NCI-H526 (cell line): ENCODE measurements around the gene NAV2.

ENCODE experiments used
- DNase-seq, 2 experiments: peaks; one replicate each; lab custom pipeline; 2025; lab: John Stamatoyannopoulos, UW

NAV2 gene, protein sequence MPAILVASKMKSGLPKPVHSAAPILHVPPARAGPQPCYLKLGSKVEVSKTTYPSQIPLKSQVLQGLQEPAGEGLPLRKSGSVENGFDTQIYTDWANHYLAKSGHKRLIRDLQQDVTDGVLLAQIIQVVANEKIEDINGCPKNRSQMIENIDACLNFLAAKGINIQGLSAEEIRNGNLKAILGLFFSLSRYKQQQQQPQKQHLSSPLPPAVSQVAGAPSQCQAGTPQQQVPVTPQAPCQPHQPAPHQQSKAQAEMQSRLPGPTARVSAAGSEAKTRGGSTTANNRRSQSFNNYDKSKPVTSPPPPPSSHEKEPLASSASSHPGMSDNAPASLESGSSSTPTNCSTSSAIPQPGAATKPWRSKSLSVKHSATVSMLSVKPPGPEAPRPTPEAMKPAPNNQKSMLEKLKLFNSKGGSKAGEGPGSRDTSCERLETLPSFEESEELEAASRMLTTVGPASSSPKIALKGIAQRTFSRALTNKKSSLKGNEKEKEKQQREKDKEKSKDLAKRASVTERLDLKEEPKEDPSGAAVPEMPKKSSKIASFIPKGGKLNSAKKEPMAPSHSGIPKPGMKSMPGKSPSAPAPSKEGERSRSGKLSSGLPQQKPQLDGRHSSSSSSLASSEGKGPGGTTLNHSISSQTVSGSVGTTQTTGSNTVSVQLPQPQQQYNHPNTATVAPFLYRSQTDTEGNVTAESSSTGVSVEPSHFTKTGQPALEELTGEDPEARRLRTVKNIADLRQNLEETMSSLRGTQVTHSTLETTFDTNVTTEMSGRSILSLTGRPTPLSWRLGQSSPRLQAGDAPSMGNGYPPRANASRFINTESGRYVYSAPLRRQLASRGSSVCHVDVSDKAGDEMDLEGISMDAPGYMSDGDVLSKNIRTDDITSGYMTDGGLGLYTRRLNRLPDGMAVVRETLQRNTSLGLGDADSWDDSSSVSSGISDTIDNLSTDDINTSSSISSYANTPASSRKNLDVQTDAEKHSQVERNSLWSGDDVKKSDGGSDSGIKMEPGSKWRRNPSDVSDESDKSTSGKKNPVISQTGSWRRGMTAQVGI (N-terminal part only)

DNA sequence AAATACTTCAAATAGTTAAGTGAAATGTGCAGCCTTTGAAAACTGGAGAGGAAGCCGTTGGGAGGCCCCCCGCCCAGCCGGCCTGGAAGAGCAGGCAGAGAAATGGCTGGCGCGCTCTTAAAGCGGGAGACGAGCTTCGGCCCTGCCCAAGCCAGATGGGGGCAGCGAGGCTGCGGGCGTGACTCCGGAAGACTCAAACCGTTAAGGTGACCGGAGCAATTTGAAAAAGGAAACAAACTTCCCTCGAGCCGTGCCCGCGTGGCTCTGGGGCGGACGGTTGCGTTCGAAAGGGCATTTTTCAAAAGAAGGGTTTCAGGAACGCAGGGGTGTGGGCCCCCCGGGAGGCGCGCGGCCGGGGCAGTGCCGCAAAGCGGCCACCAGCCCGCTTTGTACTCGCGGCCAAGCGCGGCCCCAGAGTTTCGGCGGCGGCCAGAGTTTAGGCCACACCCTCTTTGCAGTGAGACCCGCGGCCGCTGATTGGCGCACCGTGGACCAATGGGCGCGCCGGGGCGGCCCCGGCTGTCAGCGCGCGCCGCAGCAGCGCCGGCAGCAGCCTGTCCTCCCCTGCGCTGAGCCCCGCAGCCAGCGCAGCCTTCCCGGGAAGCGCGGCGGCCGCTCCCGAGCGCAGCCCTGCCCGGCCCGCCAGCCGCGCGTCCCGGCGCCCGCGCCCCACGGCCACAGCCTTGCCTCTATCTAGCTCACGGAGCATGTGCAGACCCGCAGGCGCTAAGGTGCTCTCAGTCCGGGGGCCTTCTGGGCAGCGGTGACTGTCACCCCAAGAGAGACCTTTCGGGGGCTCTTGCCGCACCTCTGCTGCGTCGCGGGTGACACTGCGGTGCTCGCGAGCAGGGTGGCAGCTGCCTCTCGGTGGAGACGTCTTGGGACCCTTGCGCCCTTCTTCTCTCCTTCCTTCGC, at the start of gene NAV2:
Gene NAV2, plus strand, starts transcription at position 557 of the 915 bp plus-strand sequence. CDS start 859 bp downstream, outside the sequence.
- peak; percentile 78 to 96 for DNase-seq

DNA sequence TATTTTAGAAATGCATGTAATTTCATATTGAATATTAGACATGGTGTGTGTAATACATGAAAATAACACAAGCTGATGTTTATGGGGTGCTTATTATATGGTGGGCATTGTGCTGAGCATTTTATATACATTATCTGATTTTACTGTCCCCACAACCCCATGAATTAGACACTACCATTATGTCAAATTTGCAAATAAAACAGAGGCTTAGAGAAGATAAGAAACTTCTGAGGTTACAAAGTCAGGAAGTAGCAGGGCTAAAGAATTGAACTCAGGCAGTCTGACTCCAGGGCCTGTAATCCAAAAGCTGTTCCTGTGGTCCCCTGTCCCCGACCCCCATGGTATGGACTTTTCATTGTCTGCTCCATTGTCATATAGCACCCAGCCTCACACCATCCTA, 49.4 kb upstream of the NAV2 start:
- DNase-seq = no peak

DNA sequence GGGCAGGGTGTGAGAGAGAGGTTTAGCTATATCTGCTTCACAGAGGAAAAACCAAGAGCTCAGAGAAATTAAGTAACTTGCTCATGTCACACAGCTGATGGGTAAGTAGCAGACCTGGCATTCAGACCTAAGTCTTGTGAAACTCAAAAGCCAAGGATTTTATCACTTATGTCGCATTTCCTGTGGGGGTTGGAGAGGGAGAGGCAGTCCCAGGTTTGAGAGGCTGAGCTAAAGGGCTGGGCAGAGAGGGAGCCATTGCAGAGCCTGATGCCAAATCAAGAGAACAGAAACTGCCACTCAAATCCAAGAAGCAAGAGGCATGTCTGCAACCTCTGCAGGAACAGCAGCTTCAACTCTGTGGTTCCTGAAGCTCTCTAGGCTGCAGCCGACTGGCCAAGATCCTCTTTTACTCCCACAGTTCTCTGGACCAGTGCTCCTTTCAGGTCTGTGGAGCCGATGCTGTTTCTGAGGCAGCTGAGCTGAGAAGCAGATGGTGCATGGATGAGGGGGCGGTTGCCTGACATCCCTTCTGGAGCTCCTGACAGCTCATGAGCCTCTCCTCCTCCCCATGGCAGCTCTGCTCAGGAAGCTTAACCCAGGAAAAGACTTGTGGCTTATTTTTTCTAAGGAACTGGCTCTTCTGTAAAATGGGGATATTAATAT, 47.6 kb upstream of the NAV2 start:
- DNase-seq = no peak

DNA sequence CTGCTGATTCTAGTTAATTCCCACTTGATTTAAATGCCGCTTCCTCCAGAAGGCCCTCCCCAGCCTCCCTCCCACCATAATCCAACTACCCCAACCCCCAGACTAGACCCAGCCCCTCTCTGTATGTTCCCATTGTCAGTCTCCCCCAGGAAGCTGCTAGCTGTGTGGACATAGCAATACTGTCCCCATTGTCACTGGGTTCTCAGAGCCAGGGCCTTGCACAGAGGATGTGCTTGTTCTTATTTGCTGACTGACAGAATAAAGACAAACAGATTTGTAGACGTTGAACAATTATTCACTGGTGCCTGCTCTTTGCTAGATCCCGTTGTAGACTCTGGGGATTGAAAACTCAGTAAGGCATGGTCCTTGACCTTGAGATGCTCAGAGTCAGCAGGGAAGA, 45.7 kb upstream of the NAV2 start:
- no peak for DNase-seq

DNA sequence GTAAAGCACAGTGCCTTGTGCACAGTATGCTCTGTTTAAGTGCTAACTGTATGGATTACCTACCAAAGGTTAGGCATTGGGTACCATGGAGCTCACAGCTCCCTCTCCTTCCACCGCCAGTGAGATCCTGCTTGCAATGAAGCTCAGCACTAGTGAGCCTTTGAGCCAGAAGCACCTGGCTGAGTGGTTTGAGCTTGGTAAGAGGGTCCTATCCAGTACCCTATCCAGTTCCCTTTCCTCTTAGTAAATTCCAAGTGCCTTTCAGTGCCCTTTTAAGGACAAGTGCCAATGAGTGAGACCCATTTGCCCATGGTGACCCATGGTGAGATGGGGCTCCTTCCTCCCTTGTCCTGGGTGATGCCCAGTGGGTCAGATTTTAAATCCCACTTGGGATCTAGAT, 43.1 kb upstream of the NAV2 start:
- no peak for DNase-seq

DNA sequence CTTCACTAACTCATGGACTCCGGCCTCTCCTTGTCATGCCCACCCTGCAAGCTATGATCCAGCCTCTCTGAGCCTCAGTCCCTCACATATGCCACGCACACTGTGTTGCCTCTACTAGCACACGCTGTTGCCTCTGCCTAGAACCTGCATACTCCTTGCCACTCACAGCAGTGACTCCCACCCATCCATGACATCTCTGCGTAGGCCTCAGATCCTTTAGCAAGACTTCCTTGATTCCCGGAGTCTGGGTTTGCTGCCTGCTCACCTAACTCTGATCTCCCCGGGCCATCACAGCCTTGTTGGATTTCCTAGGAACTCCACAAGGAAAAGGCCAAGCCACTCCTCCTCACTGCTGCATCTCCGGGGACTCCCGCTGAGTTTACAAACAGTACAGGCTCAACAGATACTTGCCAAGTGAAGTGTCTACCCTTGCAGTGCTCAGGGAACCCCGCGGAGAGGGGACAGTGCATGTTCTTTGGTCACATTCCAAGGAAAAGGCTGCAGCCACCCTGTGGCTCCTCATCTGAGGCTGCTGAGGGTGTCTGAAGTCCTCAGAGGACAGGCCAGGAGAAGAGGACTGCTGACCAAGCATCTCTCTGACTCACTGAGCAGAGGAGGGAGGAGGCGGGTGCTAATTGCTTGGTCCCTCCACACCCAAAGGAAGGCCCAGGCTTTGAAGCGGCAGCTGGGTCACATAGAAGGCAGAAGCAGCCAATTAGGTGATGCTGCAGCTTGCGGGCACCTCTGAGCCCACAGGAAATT, 42.4 kb upstream of the NAV2 start:
- DNase-seq = no peak

DNA sequence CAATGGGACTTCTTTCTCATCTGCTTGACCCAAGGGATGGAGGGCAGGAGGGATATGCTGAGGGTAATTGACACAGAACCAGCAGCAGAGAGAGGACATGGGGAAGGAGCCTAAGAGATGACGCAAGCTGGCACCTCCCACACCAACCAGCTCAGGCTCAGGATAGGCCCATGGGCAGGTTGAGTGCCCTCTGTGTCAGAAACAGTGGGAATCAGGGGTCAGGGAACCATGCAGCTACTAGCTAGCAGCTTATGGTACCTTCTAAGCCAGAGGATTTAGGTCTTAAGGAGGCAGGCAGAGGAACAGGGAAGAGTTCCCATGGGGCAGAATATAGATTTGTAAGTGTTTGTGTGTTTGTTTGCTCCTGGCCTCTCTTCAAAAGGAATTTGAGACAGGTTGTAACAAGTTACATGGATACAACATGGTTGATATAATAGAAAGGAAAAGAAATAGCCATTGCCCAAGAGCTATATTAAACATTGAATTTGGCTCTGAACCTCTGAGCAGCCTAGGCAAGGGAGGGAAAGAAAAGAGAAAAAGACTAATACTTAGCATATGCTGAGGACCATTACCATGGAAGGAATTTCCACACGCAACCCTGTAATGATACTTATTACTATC, 39.9 kb upstream of the NAV2 start:
- DNase-seq = no peak

DNA sequence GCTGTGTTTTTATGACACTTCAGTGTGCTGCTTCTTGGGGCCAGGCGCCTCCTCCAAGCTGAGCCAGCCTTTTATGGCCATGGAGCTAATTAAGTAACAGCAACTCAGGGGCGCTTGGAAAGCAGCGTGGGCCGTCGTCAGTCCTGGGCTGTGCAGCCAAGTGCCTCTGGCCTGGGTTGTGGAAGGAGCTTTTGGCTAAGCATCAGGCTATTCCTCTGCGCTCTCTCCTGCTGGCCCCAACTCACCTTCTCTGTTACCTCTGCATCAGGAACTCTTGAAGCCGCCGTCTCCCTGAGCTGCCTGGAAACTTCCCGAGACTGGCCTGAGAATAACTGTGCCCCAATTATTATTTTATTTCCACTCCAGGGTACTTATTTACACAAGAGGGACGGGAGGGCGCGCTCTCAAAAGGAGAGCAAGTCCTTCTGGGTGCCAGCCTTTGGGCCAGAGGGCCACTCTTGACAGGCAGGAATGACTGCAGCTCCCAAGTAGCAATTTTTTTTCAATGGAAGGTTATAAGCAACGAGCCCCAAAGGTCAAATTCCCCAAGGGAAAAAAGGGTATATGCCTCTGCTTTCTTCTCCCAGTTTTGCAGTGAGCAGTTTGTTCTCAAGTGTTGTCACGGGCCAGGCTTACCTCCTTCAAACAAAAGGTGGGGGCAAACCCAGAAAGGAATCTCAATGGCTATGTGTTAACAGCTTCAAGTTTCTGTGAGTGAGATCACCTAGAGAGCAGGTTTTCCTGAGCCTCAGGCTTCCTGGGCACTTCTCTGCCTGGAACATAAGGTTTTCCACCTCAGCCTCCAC, 38.5 kb upstream of the NAV2 start:
- DNase-seq = no peak

DNA sequence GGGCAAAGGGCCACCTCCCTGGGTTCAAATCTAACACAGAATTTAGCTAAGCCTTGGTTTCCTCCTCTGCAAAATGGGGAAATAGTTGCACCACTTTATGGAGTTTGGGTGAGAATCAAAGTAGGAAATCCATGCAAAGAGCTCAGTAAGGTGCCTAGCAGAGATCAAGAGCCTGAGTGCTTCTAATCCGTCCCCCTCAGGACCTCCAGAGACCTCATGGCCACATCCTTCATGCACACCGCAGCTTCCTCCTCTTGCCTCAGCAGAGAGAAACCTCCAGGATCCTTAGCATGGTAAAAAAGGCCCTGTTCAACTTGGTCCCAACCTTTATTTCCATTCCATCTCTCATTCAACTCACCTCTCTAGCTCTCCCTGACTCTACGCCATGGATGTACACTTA, 37.8 kb upstream of the NAV2 start:
- no peak for DNase-seq

DNA sequence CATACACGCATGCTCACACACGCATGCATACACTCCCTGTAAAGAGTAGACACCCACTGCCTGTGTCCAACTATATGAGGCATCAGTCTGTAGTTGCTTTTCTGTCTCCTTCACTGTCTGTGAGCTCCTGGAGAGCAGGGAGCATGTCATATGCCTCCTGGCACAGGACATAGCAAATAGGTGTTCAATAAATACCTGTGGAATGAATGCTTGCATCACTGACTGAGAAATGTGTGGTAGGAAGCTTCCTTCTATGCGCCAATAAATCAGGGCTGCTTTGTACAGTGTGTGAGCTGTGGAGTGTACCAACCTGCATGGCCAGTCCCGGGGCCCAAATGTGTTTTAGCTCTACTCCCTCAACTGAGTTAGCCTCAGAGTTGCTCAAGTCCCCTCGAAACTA, 37.2 kb upstream of the NAV2 start:
- DNase-seq = no peak

DNA sequence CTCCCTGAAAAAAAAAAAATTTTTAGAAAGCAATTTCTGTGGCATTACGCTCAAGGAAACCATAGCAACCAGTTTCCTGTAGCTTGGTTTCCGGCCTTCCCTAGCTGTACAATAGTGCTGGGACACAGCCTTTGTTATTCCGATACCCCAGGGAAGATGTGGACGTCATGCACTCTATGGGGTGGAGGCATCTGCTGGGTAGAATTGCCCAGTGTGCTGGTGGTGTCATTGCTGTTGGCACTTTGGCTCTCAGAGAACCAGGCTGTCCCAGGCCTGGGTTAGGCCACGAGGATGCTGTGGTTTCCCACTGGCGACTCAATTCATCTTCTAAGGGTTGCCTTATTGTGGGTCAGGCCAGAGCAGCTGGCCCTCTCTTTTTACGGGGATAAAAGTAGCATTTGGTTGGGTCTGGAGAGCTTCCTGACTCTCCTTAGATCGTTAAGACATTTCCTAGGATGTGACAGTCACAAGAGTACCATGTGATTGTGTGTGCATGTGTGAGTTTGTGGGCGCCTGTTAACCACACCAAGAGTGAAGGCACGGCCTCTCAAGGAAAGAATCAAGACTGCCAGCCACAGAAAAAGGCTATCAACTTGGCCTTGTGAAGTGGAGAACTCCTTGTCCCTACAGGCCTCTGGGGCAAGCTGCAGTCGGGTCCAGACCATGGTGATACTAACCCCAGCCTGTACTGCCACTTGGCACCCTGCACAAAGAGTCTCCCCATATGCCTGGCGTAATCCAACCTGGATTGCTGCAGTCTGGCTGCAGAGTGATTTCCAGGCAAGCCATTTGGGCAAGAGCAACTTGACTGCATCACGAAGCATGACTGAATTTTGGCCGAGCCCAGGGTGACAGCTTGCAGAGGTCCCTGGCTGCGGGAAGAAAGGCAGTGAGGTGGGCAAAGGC, 35.9 kb upstream of the NAV2 start:
- no peak for DNase-seq

DNA sequence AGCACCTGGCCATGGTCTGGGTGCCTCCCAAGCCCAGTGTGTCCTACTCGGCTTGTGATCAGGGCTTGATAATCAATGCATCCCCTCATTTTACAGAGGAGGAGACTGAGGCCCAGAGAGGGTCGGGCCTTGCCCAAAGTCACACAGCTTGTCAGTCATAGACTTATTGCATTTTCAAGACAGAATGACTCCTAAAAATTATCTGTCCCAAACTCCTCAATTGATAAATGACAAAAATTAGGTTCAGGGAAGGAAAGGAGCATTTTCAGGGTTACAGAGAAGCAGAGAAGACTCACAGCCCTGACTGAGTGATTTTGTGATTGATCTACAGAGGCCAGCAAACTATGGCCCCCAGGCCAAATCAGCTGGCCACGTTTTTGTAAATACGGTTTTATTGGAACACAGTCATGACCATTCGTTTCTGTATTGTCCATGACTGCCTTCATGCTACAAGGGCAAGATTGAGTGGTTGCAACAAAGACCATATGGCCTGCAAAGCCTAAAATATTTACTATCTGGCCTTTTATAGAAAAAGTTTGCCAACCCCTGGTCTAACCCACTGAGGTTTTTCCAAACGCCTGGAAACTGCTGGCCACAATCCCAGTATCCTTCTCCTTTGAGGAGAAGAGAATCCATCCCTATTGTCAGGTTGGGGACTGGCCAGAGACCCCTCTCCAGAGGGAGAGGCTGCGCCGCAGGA, 35.1 kb upstream of the NAV2 start:
- no peak for DNase-seq

DNA sequence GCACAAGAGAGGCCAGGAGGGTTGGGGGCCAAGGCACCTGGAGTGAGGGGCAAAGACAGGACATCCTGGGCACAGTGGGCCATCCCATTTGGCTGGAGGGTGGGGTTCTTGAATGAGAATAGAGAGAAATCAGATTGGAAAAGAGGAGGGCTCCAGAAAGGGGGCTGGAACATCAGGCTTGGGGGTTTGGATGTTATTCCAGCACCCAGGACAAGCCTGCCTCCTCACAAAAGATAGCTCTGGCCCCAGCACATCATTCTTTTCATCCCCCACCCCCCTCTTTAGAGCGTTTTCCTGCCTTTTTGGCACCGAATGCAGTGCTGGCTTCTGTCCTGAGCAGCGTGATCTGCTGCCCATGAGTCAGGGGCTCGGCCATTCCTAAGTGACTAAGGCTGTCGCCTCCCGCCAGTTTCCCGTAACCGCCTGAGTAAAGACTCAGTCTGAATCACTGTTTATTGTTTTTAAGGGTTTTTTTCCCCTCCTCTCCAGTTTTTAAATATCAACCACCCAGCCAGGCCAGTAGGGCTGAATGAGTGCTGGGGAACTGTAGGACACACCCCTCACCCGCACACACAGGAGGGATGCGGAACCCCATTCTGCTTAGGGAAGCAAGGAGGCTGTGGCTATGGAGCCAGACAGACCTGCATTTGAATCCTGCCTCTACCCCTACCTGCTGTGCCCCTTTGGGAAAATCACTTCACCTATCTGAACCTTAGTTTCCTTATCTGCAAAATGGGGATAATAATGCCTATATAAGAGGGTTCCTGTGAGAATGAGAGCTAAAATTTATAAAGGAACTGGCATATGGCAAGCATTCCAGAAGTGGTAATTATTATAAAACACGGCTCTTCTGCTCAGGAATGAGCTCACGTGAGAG, 32.4 kb upstream of the NAV2 start:
- no peak for DNase-seq

DNA sequence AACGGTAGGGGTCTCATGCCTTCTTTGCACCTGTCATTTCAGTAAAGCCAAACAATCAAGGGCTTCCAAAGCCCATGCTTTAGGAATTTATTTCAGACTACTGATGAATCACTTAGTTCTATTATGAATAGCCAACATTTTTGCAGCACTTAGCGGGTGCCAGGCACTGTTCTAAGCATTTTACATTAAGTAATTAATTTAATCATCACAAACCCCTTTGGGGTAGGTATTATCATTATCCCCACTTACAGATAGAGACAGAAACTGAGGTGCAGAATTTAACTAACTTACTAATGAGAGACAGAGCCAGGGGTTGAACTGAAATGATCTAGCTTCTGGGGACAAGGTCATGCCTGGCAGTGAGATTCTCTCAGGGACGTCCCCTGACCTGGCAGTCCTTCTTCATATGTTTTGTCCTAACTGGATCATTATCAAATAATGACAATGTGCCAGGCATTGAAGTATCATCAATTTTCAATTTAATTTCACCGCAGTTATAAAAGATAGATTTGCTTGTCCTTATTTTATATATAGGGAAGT, 31.7 kb upstream of the NAV2 start:
- DNase-seq = no peak

DNA sequence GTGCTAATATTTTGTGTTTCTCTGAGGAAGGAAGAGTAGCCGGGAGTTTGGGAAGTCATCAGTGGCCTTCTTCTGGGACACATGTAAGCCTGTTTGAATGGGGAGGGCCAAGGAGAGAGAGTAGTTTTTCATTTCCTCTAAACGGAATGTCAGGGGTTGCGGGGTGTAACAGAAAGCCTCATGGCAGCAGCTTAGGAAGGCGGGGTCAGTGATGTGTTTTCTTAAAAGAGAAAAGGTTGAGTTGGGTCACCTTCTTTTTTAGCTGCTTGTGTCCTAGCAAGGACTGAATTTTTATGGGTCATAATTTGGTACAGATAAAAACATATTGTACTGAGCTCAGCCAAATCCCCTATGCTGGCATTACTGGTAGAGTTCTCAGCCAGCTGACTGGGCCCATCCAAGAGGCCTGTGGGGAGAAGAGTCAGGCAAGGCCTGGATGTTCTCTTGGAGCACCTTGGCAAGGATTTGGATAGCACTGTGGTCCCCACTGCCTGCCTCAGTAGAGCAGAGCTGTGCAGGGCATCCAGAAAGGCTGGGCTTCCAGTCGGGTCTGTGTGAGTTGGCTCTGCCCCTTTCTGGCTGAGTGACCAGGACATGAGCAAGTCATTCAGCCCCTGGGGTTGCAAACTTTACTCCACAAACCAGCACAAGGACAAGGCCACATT, 29.4 kb upstream of the NAV2 start:
- DNase-seq = no peak
